WERI-Rb-1 (cell line): ENCODE measurements around the gene TUT4.

Experiments
- DNase-seq: peaks from one replicate; pipeline ENCODE4 v3.0.0-alpha.2; 2020
- H3K27ac ChIP-seq: fragments of 250-450 bp; sonication (Bioruptor Pico); 2 replicates; pipeline ENCODE4 v1.5.1; 2020; ENCODE audit warnings: mild to moderate bottlenecking, moderate library complexity
- H3K27me3 ChIP-seq: fragments of 250-450 bp; sonication (Bioruptor Pico); 2 replicates; pipeline ENCODE4 v1.5.1; 2021; ENCODE audit warnings: mild to moderate bottlenecking, low read depth, moderate library complexity; ENCODE audit not compliant: insufficient read depth, severe bottlenecking
- H3K36me3 ChIP-seq: fragments of 250-450 bp; sonication (Bioruptor Pico); 2 replicates; pipeline ENCODE4 v1.5.1; 2020; ENCODE audit warnings: mild to moderate bottlenecking, moderate library complexity
- H3K4me3 ChIP-seq: 2 replicates; pipeline ENCODE4 v1.5.1; 2011; ENCODE audit warnings: low read depth, mild to moderate bottlenecking, control low read depth, low read length
- H3K9me3 ChIP-seq: fragments of 250-450 bp; sonication (Bioruptor Pico); 2 replicates; pipeline ENCODE4 v1.5.1; 2021; ENCODE audit warnings: mild to moderate bottlenecking, moderate library complexity; ENCODE audit not compliant: severe bottlenecking
- TF ChIP-seq, protein P1 (sequence below): IDR thresholded peaks from 2 replicates; pipeline ENCODE4 v1.5.1; 2011; ENCODE audit warnings: low read depth, mild to moderate bottlenecking, control low read depth, inconsistent platforms, low read length

TUT4 gene

DNA sequence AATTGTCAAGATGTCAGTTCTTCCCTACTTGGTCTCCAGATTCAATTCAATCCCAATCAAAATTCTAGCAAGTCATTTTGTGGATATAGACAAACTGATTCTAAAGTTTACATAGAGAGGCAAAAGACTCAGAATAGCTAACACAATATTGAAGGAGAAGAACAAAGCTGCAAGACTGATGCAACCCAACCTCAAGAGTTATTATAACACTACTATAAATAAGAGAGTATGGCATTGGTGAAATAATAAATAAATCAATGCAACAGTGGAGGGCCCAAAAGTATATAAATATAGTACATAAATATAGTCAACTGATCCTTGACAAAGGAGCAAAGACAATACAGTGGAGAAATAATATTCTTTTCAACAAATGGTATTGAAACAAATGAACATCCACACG is 98.8 kb downstream of the TUT4 start:
- TF ChIP-seq, protein P1, sequence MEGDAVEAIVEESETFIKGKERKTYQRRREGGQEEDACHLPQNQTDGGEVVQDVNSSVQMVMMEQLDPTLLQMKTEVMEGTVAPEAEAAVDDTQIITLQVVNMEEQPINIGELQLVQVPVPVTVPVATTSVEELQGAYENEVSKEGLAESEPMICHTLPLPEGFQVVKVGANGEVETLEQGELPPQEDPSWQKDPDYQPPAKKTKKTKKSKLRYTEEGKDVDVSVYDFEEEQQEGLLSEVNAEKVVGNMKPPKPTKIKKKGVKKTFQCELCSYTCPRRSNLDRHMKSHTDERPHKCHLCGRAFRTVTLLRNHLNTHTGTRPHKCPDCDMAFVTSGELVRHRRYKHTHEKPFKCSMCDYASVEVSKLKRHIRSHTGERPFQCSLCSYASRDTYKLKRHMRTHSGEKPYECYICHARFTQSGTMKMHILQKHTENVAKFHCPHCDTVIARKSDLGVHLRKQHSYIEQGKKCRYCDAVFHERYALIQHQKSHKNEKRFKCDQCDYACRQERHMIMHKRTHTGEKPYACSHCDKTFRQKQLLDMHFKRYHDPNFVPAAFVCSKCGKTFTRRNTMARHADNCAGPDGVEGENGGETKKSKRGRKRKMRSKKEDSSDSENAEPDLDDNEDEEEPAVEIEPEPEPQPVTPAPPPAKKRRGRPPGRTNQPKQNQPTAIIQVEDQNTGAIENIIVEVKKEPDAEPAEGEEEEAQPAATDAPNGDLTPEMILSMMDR: no peak
- peaks cover 26% of the 10 kb centered on the region for H3K36me3 ChIP-seq
- H3K9me3 ChIP-seq: no peaks in the 10 kb centered on the region
- H3K4me3 ChIP-seq: no peak overlapping the region
- H3K27ac ChIP-seq: no peak overlapping the region
- H3K27me3 ChIP-seq: no peaks in the 10 kb centered on the region
- DNase-seq: no peak

DNA sequence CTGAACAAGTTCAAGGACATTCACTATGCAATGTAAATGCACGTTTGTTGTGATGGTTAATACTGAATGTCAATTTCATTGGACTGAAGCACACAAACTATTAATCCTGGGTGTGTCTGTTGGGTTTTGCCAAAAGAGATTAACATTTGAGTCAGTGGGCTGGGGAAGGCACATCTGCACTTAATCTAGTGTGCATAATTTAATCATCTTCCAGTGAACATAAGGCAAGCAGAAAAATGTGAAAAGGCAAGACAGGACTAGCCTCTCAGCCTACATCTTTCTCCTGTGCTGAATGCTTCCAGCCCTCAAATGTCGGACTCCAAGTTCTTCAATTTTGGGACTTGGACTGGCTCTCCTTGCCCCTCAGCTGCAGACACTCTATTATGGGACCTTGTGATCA is 108.4 kb downstream of the TUT4 start:
- no peak for DNase-seq

DNA sequence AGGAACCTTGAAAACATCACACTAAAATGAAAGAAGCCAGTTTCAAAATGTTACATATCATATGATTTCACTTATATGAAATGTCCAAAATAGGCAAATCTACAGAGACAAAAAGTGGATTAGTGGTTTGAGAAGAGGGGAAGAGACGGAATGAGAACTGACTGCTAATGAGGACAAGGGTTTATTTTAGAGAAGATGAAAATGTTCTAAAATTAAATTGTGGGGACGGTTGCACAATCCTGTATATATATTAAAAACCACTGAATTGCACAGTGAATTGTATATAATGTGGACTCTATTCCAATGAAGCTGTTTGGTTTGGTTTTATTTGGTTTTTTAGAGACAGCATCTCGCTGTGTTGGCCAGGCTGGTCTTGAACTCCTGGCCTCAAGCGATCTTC is 112.9 kb downstream of the TUT4 start:
- H3K9me3 ChIP-seq: no peaks in the 10 kb centered on the region
- H3K27ac ChIP-seq: no peak overlapping the region
- H3K36me3 ChIP-seq: peaks cover 68% of the 10 kb centered on the region
- H3K27me3 ChIP-seq: no peaks in the 10 kb centered on the region
- H3K4me3 ChIP-seq: no peak overlapping the region
- DNase-seq: no peak
- TF ChIP-seq, protein P1: no peak

More for the DNA sequence above, 108.4 kb downstream of the TUT4 start:
- H3K9me3 ChIP-seq: no peaks in the 10 kb centered on the region
- H3K27ac ChIP-seq: no peak overlapping the region
- H3K4me3 ChIP-seq: no peak overlapping the region
- TF ChIP-seq, protein P1: no peak
- H3K27me3 ChIP-seq: no peaks in the 10 kb centered on the region
- H3K36me3 ChIP-seq: peaks cover 59% of the 10 kb centered on the region

DNA sequence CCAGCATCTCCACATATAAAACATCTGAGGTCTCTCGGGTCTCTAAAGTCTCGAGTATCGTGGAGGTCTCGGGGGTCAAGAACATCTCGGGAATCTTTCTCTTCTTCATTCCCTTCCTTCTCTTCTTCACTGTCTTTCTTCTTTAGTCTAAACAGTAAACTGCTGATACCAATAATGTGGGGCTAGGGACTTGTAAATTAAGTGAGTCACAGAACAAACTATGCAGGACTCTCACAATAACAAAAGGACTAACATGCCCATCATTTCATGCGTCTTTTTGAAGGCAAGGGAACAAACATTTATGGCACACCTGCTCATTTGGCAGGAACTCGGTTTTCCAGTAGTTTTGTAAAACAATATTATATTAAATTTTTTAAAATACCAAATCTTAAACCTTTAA is 116.1 kb downstream of the TUT4 start:
- Histone ChIP-seq H3K9me3 (no peaks in the 10 kb centered on the region), H3K36me3 (peaks cover 61% of the 10 kb centered on the region), H3K4me3 (no peak overlapping the region), H3K27ac (no peak overlapping the region), H3K27me3 (no peaks in the 10 kb centered on the region)
- no peak for DNase-seq
- TF ChIP-seq, protein P1: no peak

DNA sequence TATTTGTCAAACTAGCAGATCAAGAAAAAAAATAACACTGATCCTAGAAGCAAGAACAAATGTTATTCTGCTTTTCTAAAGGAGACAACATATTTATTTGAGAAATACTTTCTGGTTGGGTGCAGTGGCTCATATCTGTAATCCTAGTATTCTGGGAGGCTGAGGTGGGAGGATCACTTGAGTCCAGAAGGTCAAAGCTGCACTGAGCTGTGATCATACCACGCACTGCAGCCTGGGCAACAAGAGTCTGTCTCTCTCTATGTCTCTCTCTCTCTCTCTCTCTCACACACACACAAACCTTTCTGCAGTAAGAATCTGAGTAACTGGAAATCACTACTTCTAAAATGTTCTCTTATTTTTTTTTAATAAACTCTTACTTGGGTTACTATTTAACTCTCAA is 117.2 kb downstream of the TUT4 start:
- Histone ChIP-seq H3K27ac (no peak overlapping the region), H3K9me3 (no peaks in the 10 kb centered on the region), H3K4me3 (no peak overlapping the region), H3K27me3 (no peaks in the 10 kb centered on the region), H3K36me3 (peaks cover 66% of the 10 kb centered on the region)
- no peak for DNase-seq
- TF ChIP-seq, protein P1: no peak

DNA sequence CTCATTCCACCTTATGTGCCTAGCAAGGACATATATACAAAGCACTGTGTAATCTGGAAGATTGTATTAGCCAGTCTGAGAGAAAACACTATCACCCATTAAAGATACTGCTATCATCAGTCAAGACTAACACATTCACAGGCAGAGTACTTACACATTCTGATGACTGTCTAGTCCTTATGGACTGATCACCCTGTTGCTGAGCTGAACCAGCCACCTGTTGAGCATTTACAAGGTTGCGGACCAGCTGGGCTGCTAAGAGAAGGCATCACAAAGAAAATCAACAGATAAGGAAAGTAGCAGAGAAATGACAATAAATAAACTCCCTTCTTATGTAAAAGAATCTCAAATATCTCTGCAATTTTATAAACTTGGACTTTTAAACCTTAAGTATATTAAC is 117.7 kb downstream of the TUT4 start:
- Histone ChIP-seq H3K27me3 (no peaks in the 10 kb centered on the region), H3K27ac (no peak overlapping the region), H3K9me3 (no peaks in the 10 kb centered on the region), H3K36me3 (peaks cover 71% of the 10 kb centered on the region), H3K4me3 (no peak overlapping the region)
- TF ChIP-seq, protein P1: no peak
- no peak for DNase-seq
